Spinal cord (tissue), 10 donors: ENCODE measurements around the gene SF1. TPM values are rescaled to one million over a fixed set of nuclear protein-coding genes. Genes with fewer than 3 reads are reported as not detected.

Source experiments
- DNase-seq, 6 donors: peaks; one replicate each; pipeline versions ENCODE4 v3.0.0 to v3.0.0-alpha.2; 2013 to 2015; ENCODE audit warnings: low spot score in 6 of 6, low read depth in 4 of 6
- H3K27ac ChIP-seq: one replicate; pipeline ENCODE4 v1.5.1; 2013; ENCODE audit warnings: low read depth, low read length, control low read depth
- H3K27me3 ChIP-seq: one replicate; pipeline ENCODE4 v1.6.1; 2013; ENCODE audit warnings: low read length; ENCODE audit not compliant: control insufficient read depth, insufficient read depth
- H3K36me3 ChIP-seq: one replicate; pipeline ENCODE4 v1.6.1; 2013; ENCODE audit warnings: low read length; ENCODE audit not compliant: control insufficient read depth, insufficient read depth
- H3K4me1 ChIP-seq: one replicate; pipeline ENCODE4 v1.6.1; 2013; ENCODE audit warnings: low read length; ENCODE audit not compliant: control insufficient read depth, insufficient read depth
- H3K4me3 ChIP-seq: one replicate; pipeline ENCODE4 v1.5.1; 2013; ENCODE audit warnings: low read depth, low read length, control low read depth
- H3K9me3 ChIP-seq: one replicate; pipeline ENCODE4 v1.6.1; 2013; ENCODE audit warnings: low read length; ENCODE audit not compliant: control insufficient read depth, insufficient read depth
- WGBS: methylation state at CpG from one replicate; pipeline ENCODE4 v1.1.5; 2013; ENCODE audit warnings: missing lambda C conversion rate; ENCODE audit not compliant: insufficient coverage; 5-methylcytosine and 5-hydroxymethylcytosine counted together
- polyA plus RNA-seq, 2 donors: library from polyadenylated mRNA; unstranded; fragments of 120-200 nt; gene quantifications; one replicate each; pipeline ENCODE4 v1.2.1, GENCODE V29; 2013; ENCODE audit not compliant: insufficient read length in 2 of 2
- total RNA-seq, 2 donors: library from RNA; depleted of rRNA in 1 of 2; stranded (reverse); fragments of 120-200 nt in 1 of 2; fragments of >200 nt in 1 of 2; gene quantifications; one replicate each; pipeline versions ENCODE4 v1.2.3 to v1.2.4, GENCODE V29; 2013 to 2014
- donor health status: healthy.

Gene SF1
- total and polyA plus RNA-seq, 4 donors = 102 to 377 (median 202) TPM

GRCh38 chr11:64755681-64756361, 22.5 kb downstream of the SF1 start:
- Histone ChIP-seq H3K36me3 (peaks cover 26% of the 10 kb centered on the region), H3K27me3 (no peaks in the 10 kb centered on the region), H3K4me3 (no peak overlapping the region), H3K9me3 (no peaks in the 10 kb centered on the region), H3K27ac (no peak overlapping the region), H3K4me1 (peaks cover 24% of the 10 kb centered on the region)
- DNase-seq = no peak
- WGBS = 69% methylated on average over 7 of the region's 13 CpGs

- WGBS = 88% methylated on average over 21 of the region's 21 CpGs
- no peak overlapping the region for H3K4me3 ChIP-seq
- H3K36me3 ChIP-seq = peaks cover 23% of the 10 kb centered on the region
- DNase-seq = no peak
- H3K27ac ChIP-seq = no peak overlapping the region
- no peaks in the 10 kb centered on the region for H3K27me3 ChIP-seq
- H3K4me1 ChIP-seq = peaks cover 17% of the 10 kb centered on the region
- H3K9me3 ChIP-seq = no peaks in the 10 kb centered on the region
These were observed 23.3 kb downstream of the SF1 start for GRCh38 chr11:64754919-64755662.

- 88% methylated on average over 23 of the region's 26 CpGs for WGBS
- Histone ChIP-seq H3K36me3 (peaks cover 17% of the 10 kb centered on the region), H3K27me3 (no peaks in the 10 kb centered on the region), H3K9me3 (no peaks in the 10 kb centered on the region), H3K4me3 (no peak overlapping the region), H3K27ac (no peak overlapping the region), H3K4me1 (peaks cover 9% of the 10 kb centered on the region)
- DNase-seq = no peak
These were observed 24.0 kb downstream of the SF1 start for GRCh38 chr11:64754124-64754918.

GRCh38 chr11:64753380-64754123, 24.8 kb downstream of the SF1 start:
- no peaks in the 10 kb centered on the region for H3K9me3 ChIP-seq
- H3K36me3 ChIP-seq = peaks cover 17% of the 10 kb centered on the region
- no peak overlapping the region for H3K4me3 ChIP-seq
- H3K27me3 ChIP-seq = no peaks in the 10 kb centered on the region
- 96% methylated on average over 35 of the region's 43 CpGs for WGBS
- peaks cover 2% of the 10 kb centered on the region for H3K4me1 ChIP-seq
- no peak for DNase-seq
- H3K27ac ChIP-seq = no peak overlapping the region

- peaks cover 17% of the 10 kb centered on the region for H3K36me3 ChIP-seq
- H3K4me1 ChIP-seq = no peaks in the 10 kb centered on the region
- H3K27me3 ChIP-seq = no peaks in the 10 kb centered on the region
- 81% methylated on average over 7 of the region's 7 CpGs for WGBS
- no peak for DNase-seq
- H3K9me3 ChIP-seq = no peaks in the 10 kb centered on the region
- H3K4me3 ChIP-seq = no peak overlapping the region
- no peak overlapping the region for H3K27ac ChIP-seq
These were observed 25.3 kb downstream of the SF1 start for GRCh38 chr11:64753019-64753379.

- Histone ChIP-seq H3K36me3 (peaks cover 17% of the 10 kb centered on the region), H3K4me3 (no peak overlapping the region), H3K27ac (no peak overlapping the region), H3K27me3 (no peaks in the 10 kb centered on the region), H3K9me3 (no peaks in the 10 kb centered on the region), H3K4me1 (no peaks in the 10 kb centered on the region)
- 58% methylated on average over 14 of the region's 14 CpGs for WGBS
- DNase-seq = peak in 1 of 6 donors; percentile 31
These were observed 26.0 kb downstream of the SF1 start for GRCh38 chr11:64752175-64752970.

GRCh38 chr11:64751580-64751979, 26.8 kb downstream of the SF1 start:
- no peak overlapping the region for H3K4me3 ChIP-seq
- H3K36me3 ChIP-seq = peaks cover 17% of the 10 kb centered on the region
- DNase-seq = no peak
- no peak overlapping the region for H3K27ac ChIP-seq
- peaks cover 2% of the 10 kb centered on the region for H3K4me1 ChIP-seq
- no peaks in the 10 kb centered on the region for H3K9me3 ChIP-seq
- H3K27me3 ChIP-seq = no peaks in the 10 kb centered on the region
- 83% methylated on average over 8 of the region's 9 CpGs for whole genome bisulfite sequencing

- Histone ChIP-seq H3K4me1 (peaks cover 6% of the 10 kb centered on the region), H3K27ac (no peak overlapping the region)
- 92% methylated on average over 9 of the region's 9 CpGs for WGBS
These were observed 27.2 kb downstream of the SF1 start for GRCh38 chr11:64751136-64751535.

More at GRCh38 chr11:64751136-64751535, 27.2 kb downstream of the SF1 start:
- H3K9me3 ChIP-seq = no peaks in the 10 kb centered on the region
- H3K27me3 ChIP-seq = no peaks in the 10 kb centered on the region
- peaks cover 17% of the 10 kb centered on the region for H3K36me3 ChIP-seq
- H3K4me3 ChIP-seq = no peak overlapping the region
- no peak for DNase-seq
